Measurements from ENCODE around the gene MAPKAP1. TPM values are rescaled to one million over a fixed set of nuclear protein-coding genes. Genes with fewer than 3 reads are reported as not detected.

The MAPKAP1 gene
- total RNA-seq, 1 donor from 2014 or later = 63.4 TPM

GRCh38 chr9:125410522-125410894 lies 296.5 kb downstream of the MAPKAP1 start:
- H3K4me1 Mint-ChIP-seq = peaks cover 17% of the 10 kb centered on the region
- no peak for DNase-seq (ENCODE audit: low read depth, low spot score)
- TF ChIP-seq CTCF (conservative IDR thresholded peaks at IDR 0.05) = no peak
- H3K36me3 Mint-ChIP-seq (ENCODE audit: low read depth) = peaks cover 4% of the 10 kb centered on the region
- H3K27ac Mint-ChIP-seq (ENCODE audit: unreplicated experiment) = no peak overlapping the region
- H3K9me3 Mint-ChIP-seq = peaks cover 6% of the 10 kb centered on the region
- no peak overlapping the region for H3K4me3 Mint-ChIP-seq
- H3K27me3 Mint-ChIP-seq (ENCODE audit: low read depth) = peaks cover 3% of the 10 kb centered on the region

GRCh38 chr9:125409637-125410521 lies 297.1 kb downstream of the MAPKAP1 start:
- DNase-seq (ENCODE audit: low read depth, low spot score) = no peak
- peaks cover 3% of the 10 kb centered on the region for H3K27me3 Mint-ChIP-seq (ENCODE audit: low read depth)
- H3K4me3 Mint-ChIP-seq = peak overlapping the region; percentile 73
- H3K36me3 Mint-ChIP-seq (ENCODE audit: low read depth) = peaks cover 4% of the 10 kb centered on the region
- H3K9me3 Mint-ChIP-seq = peaks cover 6% of the 10 kb centered on the region
- no peak for TF ChIP-seq CTCF (conservative IDR thresholded peaks at IDR 0.05)
- peaks cover 17% of the 10 kb centered on the region for H3K4me1 Mint-ChIP-seq
- H3K27ac Mint-ChIP-seq (ENCODE audit: unreplicated experiment) = peak overlapping the region; percentile 77

- peak overlapping the region; percentile 66 for H3K4me3 Mint-ChIP-seq
- H3K9me3 Mint-ChIP-seq = peaks cover 6% of the 10 kb centered on the region
- DNase-seq (ENCODE audit: low read depth, low spot score) = no peak
- peaks cover 3% of the 10 kb centered on the region for H3K27me3 Mint-ChIP-seq (ENCODE audit: low read depth)
- H3K27ac Mint-ChIP-seq (ENCODE audit: unreplicated experiment) = no peak overlapping the region
- peaks cover 17% of the 10 kb centered on the region for H3K4me1 Mint-ChIP-seq
- no peak for TF ChIP-seq CTCF (conservative IDR thresholded peaks at IDR 0.05)
- H3K36me3 Mint-ChIP-seq (ENCODE audit: low read depth) = peaks cover 4% of the 10 kb centered on the region
Observed at GRCh38 chr9:125409217-125409636, 297.8 kb downstream of the MAPKAP1 start.

- Mint-ChIP-seq H3K27me3 (ENCODE audit: low read depth) (peaks cover 3% of the 10 kb centered on the region), H3K27ac (ENCODE audit: unreplicated experiment) (peak overlapping the region; percentile 62), H3K36me3 (ENCODE audit: low read depth) (peaks cover 4% of the 10 kb centered on the region), H3K4me3 (peak overlapping the region; percentile 66), H3K9me3 (peaks cover 6% of the 10 kb centered on the region), H3K4me1 (peaks cover 17% of the 10 kb centered on the region)
- TF ChIP-seq CTCF (conservative IDR thresholded peaks at IDR 0.05) = peak; percentile 98
- peak; percentile 90 for DNase-seq (ENCODE audit: low read depth, low spot score)
Observed at GRCh38 chr9:125407974-125408900, 298.8 kb downstream of the MAPKAP1 start.

- Mint-ChIP-seq H3K36me3 (ENCODE audit: low read depth) (peaks cover 4% of the 10 kb centered on the region), H3K4me3 (peak overlapping the region; percentile 52), H3K9me3 (peaks cover 6% of the 10 kb centered on the region), H3K27me3 (ENCODE audit: low read depth) (peaks cover 3% of the 10 kb centered on the region), H3K4me1 (peaks cover 17% of the 10 kb centered on the region), H3K27ac (ENCODE audit: unreplicated experiment) (peak overlapping the region; percentile 57)
- no peak for DNase-seq (ENCODE audit: low read depth, low spot score)
- TF ChIP-seq CTCF (conservative IDR thresholded peaks at IDR 0.05) = no peak
Observed at GRCh38 chr9:125407432-125407973, 299.5 kb downstream of the MAPKAP1 start.

Measured in neural crest cell (in vitro differentiated cells).